GM19023 (cell line): ENCODE data around the gene NOL9.

Experiments used
- ATAC-seq: cut with Tn5 transposase; IDR thresholded peaks from one replicate; pipeline ENCODE4 v1.9.1; 2021; ENCODE audit warnings: mild to moderate bottlenecking, moderate library complexity; ENCODE audit not compliant: unreplicated experiment

Gene NOL9

GRCh38 chr1:6591222-6591621 lies 36.9 kb upstream of the NOL9 start:
- no peak for ATAC-seq

DNA sequence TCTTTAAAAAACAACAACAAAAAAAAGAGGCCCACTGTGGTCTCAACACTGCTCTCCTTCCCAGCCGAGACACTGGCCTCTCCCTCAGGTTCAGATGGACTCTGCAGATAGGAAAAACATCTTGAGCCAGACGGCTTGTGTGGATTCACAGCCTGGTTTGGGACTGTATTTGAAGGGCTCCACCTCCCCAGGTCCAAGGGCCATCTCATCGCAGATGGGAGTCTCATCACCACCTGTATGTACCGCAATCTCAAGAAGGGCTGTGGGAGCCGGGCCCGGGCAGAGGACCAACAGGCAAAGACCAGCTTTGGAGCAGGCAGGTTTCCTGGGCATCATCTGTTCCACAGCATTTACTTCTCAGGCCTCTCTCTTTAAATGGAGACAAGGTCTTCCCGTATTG lies 35.7 kb upstream of the NOL9 start:
- no peak for ATAC-seq

GRCh38 chr1:6588893-6589520 lies 34.7 kb upstream of the NOL9 start:
- ATAC-seq = no peak

- ATAC-seq = no peak
These were observed 34.0 kb upstream of the NOL9 start for GRCh38 chr1:6588128-6588892.

DNA sequence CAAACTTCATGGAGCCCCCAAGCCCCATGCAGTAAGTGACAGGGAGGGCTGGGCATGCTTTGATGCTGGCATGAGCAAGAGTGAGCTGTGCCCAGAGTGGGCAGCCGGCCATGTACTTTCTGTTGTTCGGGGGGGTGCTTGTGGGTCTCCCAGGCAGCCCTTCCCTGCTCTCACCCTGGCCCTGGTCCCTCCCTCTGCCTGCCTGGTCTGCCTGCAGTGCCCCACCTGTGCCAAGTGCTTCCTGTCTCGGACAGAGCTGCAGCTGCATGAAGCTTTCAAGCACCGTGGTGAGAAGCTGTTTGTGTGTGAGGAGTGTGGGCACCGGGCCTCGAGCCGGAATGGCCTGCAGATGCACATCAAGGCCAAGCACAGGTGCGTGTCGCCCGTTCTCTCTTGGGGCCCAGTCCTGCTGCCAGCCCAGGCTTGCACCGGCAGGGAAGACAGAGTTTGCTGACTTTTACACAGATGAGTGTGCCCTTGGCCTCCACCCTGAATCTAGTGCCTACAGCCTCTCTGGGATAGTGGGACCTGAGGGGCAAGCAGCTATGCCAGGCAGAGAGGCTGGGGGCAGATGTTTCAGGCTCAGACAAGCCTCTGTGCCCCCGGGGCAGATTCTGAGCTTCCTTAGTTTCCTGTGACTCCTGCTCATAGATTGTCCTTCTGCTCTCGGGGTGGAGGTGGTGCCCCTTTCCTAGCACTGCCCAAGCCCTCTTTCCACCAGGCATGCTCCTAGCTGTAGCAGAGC lies 33.1 kb upstream of the NOL9 start:
- ATAC-seq = no peak

- no peak for ATAC-seq
These were observed 32.1 kb upstream of the NOL9 start for GRCh38 chr1:6586404-6586816.

GRCh38 chr1:6585841-6586240 lies 31.5 kb upstream of the NOL9 start:
- no peak for ATAC-seq

DNA sequence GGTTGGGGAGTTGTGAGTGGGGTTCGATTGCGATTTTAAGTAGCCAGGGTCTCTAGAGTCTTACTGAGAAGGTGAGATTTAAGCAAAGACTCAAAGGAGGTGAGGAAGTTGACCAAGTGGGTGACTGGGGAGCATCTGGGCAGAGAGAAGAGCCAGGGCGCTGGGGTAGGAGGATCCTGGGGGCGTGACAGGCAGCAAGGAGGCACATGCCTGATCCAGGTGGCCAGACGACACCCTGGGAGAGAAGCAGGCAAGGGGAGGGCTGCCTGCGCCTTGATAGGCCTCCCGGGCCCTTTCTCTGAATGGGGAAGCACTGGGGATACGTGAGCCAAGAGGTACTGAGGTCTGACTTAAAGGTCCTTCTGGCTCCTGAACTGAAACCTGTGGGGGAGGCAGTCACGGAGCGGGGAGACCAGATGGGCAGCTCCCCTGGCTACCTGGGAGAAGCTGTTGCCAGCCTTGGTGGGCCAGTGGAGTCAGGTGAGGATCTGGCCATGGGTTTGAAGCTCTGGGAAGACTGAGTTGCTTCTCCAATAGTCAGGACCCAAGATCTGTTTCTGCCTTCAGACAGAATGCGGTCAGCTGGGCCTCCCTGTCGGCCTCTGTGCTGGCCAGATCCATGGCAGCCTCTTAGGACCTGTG lies 30.9 kb upstream of the NOL9 start:
- ATAC-seq = no peak

DNA sequence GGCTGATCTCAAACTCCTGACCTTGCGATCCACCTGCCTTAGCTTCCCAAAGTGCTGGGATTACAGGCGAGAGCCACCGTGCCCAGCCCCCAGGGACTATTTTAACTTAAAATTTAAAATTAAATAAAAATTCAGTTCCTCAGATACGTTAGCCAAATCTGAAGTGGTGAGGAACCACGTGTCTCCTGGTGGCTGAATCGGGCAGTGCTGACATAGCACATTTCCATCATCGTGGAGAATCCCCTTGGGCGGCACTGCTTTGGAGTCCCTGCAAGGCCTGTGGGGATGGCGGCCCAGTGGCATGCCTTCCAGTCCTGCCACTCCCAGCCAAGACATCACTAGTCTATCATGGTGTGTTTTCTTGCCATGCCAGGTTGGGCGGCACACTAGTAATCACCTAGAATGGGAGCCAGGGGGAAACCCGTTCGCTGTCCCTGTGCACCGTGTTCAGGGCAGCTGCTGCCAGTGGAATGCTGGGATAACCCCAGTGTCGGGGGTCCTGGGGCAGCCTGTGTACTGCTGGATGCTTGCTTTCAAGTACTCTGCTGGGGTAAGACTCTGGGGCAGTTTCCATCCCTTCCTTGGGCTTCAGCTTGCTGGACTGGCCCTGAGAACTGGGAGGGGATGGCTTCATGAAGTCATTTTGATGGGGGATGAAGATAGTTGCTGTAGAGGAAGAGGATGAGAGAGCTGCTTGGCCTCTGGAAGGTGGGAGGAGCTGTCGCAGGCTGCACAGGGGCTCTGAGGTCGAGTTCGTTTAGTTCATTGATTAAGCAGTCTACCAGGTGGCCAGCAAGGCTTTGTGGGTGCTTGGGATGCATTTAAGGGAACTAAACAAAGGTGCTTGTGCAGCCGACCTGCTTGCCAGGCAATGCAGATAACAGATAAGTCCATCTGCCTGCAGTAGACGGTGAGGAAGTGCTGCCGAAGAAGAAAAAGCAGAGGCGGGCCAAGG lies 30.1 kb upstream of the NOL9 start:
- ATAC-seq = no peak

DNA sequence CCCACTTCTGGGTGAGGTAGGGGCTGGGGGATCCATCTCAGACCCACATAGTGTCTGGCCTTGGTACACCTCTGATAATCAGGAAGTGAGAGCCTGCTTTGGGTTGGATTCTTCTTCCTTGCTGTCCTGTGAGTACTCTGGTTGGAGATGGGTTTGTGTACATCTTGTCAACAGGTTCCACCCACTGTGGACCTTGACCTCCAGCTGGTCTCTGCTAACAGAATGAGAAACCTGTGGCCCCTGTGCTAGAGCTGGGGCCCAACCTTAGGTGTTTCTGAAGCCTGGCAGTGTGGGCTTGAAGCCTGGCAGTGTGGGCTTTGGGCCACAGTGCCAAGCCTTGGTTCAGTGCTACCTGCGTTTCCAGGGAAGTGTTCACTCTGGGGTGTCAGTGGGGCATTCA lies 28.1 kb upstream of the NOL9 start:
- no peak for ATAC-seq

- no peak for ATAC-seq
These were observed 27.4 kb upstream of the NOL9 start for GRCh38 chr1:6581561-6582305.

DNA sequence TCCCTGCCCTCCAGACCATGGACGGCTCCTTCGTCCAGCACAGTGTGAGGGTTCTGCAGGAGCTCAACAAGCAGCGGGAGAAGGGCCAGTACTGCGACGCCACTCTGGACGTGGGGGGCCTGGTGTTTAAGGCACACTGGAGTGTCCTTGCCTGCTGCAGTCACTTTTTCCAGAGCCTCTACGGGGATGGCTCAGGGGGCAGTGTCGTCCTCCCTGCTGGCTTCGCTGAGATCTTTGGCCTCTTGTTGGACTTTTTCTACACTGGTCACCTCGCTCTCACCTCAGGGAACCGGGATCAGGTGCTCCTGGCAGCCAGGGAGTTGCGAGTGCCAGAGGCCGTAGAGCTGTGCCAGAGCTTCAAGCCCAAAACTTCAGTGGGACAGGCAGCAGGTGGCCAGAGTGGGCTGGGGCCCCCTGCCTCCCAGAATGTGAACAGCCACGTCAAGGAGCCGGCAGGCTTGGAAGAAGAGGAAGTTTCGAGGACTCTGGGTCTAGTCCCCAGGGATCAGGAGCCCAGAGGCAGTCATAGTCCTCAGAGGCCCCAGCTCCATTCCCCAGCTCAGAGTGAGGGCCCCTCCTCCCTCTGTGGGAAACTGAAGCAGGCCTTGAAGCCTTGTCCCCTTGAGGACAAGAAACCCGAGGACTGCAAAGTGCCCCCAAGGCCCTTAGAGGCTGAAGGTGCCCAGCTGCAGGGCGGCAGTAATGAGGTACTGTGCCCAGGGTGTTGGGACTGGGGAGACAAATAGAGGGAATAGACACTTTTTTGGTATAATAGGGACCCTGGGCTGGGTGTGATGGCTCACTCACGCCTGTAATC lies 26.5 kb upstream of the NOL9 start:
- no peak for ATAC-seq

DNA sequence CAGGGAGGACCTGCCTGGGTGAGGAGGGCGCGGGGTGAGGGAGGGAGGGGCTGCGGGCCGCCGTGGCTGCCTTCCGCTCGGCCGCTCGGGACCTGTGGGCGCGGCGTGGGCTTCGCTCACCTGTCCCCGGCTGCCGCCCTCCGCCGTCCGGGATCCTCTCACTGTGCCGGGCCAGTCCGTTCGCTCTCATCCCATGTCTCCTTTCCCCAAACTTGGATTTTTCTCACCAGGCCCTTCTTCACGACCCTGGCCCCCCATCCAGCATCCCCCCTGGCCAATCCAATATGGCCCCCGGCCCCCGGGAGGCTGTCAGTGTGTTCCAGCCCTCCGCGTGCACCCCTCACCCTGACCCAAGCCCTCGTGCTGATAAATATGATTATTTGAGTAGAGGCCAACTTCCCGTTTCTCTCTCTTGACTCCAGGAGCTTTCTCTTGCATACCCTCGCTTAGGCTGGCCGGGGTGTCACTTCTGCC lies 25.8 kb upstream of the NOL9 start:
- ATAC-seq = peak; percentile 6

DNA sequence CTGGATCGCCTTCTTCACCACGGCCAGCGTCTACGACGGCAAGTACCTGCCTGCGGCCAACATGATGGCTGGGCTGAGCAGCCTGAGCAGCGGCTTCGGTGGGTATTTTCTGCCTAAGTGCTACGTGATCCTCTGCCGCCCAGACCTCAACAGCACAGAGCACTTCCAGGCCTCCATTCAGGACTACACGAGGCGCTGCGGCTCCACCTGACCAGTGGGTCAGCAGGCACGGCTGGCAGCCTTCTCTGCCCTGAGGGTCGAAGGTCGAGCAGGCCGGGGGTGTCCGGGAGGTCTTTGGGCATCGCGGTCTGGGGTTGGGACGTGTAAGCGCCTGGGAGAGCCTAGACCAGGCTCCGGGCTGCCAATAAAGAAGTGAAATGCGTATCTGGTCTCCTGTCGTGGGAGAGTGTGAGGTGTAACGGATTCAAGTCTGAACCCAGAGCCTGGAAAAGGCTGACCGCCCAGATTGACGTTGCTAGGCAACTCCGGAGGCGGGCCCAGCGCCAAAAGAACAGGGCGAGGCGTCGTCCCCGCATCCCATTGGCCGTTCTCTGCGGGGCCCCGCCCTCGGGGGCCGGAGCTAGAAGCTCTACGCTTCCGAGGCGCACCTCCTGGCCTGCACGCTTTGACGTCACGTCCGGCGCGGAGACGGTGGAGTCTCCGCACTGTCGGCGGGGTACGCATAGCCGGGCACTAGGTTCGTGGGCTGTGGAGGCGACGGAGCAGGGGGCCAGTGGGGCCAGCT lies 25.2 kb upstream of the NOL9 start, which contains the start of gene ZBTB48:
ZBTB48 (plus strand) TSS at position 621 of the 745 bp plus-strand sequence. CDS start 616 bp downstream, outside the sequence.
- peak; percentile 94 for ATAC-seq

- ATAC-seq = no peak
These were observed 24.5 kb upstream of the NOL9 start for GRCh38 chr1:6578624-6579373.

DNA sequence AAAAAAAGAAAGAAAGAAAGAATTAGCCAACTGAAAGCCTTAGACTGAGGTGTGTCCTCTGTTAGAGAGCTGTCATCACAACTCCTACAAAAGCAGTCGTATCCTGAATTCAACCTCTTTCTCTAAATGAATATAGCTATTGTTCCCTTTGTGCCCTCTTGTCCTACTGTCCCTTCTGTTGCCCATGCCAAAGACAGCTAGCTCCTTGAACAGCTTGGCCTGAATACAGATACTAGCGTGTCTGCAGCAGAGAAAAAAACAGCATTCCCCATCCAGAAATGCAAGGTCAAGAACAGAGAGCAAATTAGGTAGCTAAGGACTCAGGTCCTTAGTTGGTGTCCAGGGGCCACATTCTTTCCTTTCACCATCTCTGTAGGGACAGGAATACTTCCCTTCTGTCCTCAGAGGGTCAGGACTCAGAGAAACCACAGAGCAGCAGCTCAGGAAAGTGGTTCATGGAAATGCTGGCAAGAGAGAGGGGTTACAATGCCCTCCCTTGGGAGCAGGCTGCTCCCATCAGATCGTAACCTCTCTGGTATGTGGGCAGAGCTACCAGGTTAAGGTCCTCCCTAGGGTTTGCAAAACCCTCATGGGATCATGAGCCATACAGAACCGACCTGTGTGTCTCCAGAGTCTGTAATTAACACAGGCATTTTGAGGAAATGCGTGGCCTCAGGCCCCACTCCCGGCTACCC lies 23.7 kb upstream of the NOL9 start:
- no peak for ATAC-seq

DNA sequence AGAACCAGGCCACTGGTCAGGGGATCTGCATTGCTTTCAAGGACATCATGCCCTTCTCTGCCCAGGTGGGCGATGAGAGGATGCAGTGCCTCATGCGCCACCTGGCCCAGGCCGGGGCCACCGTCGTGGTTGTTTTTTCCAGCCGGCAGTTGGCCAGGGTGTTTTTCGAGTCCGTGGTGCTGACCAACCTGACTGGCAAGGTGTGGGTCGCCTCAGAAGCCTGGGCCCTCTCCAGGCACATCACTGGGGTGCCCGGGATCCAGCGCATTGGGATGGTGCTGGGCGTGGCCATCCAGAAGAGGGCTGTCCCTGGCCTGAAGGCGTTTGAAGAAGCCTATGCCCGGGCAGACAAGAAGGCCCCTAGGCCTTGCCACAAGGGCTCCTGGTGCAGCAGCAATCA lies 20.5 kb upstream of the NOL9 start:
- no peak for ATAC-seq
